EH (cell line): Measurements from ENCODE around the gene BRSK2.

Experiments used
- DNase-seq: peaks from one replicate; pipeline ENCODE4 v3.0.0-alpha.2; 2015; ENCODE audit warnings: low read depth

Gene BRSK2

DNA sequence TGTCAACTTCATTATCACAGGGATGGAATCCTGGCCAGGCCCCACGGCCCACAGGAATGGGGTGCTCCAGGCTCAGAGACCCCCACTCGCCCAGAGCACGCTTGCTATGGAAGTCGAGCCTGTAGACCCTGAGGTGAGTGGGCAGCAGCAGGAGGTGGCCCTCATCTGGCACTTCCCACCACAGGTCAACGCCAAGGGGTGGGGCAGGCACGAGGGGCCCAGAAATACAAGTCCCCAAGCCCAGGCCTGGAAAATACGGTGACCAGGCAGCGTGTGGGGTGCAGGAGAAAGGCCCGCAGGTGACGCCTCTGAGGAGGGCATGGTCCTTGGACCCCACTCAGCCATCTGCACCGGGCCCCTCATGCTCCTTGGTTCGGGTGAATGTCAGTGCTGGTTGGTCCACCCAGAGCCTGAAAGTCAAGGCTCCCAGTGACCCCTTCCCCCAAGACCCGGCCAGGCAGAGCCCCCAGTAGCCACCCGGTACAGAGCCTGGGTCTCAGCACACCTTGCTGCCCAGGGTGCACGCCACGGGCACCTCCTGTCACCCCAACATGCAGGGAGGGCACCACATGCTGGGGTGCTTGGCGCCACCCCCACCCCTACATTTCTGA, 94.4 kb downstream of the BRSK2 start:
- no peak for DNase-seq

DNA sequence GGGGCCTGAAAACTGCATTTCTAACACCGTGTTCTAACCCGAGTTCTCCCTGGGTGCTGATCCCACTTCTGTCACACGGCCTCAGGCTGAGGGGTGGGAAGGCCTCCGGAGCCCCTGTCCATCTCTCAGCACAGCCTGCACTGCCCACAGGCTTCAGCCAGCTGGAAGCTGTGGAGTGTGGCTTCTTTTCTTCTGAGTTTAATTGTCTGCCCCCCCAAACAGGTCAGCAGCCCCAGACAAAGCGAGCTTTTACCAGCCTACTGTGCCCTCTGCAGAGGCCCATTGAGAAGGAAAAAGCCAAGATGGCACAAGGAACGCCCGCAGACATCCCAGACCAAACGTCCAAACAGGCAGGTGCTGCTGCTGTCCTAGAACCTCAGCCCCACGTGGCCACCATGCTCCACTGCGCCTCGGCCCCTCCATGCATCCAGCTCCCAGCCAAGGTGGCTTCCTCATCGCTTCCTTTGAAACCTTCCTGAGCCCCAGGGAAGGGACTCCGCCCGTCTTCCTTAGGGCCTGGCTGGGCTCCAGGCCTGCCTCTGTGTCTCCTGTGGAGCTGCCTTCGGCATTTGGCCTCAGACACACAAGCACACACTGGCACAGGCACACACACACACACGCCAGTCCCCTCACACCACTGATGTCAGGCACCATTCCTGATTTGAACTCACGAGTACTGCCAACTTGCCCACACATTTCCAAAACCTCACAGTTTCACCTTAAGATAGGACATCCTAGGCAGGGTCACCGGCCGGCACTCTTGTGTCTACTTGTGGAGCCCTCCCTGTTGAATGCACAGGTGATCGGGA, 95.2 kb downstream of the BRSK2 start:
- DNase-seq, result no peak

DNA sequence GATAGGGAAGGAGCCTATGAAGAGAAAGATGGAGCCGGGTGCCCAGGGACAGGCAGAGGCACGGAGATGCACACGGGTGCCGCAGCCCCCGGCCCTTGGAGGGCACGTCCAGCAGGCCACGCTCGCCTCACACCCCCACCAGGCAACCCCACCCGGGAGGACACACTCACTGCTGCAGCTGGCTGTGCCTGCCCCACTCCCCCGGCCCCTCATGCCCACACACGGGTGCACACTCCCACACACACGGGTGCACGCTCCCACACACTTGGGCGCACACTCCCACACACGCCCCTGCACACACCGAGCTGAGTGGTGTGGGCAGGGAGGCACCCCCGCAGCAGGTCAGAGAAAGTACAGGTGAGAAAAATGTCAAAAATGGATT, 95.8 kb downstream of the BRSK2 start:
- no peak for DNase-seq

DNA sequence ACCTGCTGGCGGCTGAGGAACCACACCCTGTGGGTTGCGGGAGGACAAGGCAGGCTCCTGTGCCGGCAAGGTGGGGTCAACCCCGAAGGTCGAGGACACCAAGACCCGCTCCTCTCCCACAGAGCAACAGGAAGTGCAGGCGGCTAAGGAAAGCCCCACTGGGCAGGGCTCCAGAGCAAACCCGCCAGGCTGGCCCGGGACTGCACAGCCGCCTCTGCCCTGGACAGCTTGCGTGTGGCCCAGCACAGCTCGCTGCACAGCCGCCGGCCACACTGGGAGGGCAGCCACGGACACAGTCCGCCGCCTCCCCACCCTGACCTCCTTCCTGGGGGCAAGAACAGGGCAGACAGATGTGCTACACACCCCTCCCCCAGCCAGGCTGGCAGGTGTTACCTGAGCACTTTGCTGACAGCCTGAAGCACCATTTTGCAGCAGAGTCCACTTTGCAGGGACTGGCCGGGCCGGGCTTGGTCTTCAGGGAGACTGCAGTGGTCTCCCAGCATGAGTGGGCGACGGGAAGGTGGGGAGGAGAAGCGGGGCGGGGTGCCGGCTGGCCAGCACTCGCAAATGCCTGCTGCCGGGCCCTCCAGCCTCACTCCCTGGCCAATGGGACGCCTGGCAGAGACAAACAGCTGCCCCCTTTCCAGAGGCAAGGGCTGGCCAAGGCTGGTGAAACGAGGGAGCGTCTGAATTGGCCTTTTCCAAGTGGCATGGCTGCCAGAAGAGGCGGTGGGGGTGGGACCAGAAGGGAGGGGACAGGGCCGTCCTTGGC, 96.5 kb downstream of the BRSK2 start, which contains the start of gene MOB2:
Gene MOB2, minus strand, starts transcription at position 726 of the 772 bp plus-strand sequence. Its CDS starts 223 bp downstream, at position 503.
- no peak for DNase-seq

DNA sequence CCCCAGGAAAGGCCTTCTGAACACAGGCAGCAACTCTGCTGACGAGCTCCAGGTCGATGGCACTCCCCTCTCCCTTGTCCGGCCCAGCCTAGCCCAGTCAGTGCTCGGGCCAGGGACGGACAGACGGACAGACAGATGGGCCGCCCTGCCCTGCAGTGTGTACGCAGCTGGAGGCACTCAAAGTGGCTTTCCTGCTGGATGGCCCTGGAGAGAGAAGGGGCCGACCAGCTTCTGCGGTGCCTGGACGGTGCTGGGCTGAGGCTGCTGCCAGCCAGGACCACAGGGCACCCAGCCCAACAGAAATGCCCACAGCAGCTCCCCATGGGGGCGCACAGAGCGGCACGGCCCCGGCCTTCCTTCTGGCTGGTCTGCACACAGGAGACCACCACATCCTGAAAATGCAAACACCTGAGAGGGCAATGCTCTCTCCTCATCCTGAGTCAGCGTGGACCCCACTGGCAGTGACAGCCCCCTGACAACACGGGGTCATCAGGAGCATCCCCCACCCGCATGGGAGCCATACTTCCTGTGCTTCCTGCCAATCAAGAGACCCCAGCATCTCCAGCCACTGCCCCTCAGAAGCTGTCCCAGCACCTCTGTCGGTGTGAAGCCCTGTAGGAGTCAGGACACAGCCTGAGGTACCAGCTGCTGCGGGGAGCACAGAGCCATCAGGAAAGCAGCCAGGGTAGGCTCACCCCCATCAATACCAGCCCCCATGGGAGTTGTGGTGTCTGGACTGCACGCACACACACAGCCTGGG, 97.5 kb downstream of the BRSK2 start:
- no peak for DNase-seq

DNA sequence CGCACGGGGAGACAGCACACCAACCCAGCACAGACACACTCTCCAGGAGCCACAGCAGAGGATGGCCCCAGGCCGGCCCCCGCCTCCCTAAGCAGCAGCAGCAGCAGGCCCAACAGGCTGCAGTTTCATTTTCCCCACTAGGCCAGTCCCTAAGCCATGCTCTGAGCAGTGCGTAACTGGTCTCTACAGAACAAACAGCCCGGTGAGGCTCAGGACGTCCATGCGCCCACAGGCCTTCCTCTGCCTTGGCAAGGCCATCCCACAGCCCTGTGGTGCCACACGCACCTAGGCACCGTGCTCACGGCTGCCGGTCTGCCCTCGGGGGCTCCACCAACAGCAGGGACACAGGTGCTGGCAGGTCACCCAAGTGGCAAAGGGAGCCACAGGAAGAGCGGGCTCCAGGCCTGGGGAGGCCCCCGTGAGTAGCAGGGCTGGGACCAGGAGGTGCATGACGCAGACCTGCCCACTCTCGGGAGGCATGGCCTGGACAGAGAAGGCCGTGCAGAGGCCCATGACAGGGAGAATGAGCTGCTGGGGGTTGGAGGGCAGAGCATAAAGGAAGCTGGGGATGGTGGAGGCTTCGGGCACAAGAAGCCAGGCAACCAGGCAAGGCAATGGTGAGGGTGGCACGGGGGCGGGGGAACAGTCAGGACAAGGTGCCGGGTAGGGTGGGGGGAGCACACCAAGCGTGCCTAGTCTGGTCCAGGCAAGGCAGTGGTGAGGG, 98.3 kb downstream of the BRSK2 start:
- DNase-seq, result no peak

DNA sequence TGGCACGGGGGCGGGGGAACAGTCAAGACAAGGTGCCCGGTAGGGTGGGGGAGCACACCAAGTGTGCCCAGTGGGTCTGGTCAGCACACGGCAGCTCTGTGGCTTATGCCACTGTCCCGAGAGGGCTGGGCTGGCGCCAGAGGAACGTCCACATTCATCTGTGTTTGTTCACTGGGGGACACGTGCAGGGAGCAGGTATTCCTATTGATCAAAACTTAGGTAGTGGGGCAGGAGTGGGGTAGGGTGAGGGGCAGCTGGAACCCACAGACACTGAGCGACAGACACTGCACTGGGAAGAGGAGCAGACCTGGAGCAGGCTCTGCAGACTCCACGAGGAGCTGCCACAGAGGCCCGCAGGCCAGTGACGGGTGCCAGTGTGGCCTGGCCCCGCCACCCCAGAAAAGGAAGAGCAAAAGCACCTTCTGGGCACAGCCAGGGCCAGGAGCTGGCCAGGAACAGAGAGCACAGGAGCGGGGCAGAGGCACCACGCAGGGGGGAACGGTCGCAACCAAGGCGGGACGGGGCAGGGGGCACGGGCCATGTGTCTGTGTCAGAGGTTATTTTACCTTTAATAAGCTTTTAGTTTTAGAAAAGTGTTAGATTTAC, 98.9 kb downstream of the BRSK2 start:
- no peak for DNase-seq

DNA sequence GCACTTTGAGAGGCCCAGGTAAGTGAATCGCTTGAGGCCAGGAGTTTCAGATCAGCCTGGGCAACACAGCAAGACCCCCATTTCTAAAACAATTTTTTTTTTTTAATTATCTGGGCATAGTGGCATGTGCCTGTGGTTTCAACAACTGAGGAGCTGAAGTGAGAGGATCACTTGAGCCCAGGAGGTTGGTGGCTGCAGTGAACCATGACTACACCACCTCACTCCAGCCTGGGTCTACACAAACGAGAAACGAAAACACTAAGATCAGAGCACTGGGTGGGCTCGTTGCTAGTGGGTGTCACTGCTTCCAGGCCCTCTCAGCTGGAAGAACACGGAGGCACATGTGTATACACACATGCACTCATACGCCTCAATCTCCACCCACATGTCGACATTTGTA, 100.9 kb downstream of the BRSK2 start:
- no peak for DNase-seq

DNA sequence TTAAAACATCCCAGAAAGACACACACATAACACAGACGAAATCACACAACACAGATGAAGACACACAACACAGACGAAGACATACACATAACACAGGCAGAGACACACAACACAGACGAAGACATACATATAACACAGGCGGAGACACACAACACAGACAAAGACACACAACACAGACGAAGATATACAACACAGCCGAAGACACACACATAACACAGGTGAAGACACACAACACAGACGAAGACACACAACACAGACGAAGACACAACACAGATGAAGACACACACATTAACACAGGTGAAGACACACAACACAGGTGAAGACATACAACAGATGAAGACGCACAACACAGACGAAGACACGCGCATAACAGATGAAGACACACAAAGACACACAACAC, 101.6 kb downstream of the BRSK2 start:
- DNase-seq, result no peak

DNA sequence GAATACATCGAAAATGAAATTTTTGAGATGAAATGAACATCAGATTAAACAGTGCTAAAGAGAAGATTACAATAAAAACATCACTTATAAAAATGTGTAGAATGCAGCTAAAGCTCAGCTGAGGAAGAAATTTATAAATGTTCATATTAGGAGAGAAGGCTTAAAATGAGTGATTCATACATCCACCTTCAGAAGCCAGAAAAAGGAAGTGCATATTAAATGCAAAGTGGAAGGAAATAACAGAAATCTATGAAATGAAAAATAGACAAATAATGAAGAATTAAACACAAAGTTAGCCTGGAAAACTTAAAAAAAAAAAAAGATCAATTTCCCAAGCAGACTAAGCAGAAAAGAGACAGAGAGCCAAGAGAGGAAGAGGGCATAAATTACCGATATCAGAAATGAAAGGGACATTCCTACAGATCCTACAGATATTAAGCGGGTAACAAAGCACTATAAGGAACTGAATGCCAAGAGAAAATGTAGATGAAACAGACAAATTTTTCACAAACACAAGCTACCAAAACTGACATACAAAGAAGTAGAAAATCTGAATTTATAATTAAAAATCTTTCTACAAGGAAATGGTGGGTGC, 104.0 kb downstream of the BRSK2 start:
- DNase-seq, result no peak

DNA sequence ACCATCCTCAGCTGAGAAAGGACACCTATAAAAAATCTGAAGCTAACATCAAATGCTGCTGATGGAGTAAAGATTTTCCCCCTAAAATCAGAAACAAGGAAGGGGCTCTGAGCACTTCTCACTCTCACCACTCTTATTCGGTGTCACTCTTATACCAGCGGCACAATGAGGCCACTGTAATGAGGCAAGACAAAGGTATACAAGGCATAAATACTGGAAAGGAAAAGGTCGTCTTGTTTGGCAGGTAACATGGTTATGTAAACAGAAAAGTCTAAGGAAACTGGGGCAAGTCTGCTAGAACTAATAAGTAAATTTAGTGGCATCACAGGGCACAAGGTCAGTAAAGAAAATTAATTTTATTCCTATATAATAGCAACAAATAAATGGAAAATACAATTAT, 104.9 kb downstream of the BRSK2 start:
- no peak for DNase-seq

DNA sequence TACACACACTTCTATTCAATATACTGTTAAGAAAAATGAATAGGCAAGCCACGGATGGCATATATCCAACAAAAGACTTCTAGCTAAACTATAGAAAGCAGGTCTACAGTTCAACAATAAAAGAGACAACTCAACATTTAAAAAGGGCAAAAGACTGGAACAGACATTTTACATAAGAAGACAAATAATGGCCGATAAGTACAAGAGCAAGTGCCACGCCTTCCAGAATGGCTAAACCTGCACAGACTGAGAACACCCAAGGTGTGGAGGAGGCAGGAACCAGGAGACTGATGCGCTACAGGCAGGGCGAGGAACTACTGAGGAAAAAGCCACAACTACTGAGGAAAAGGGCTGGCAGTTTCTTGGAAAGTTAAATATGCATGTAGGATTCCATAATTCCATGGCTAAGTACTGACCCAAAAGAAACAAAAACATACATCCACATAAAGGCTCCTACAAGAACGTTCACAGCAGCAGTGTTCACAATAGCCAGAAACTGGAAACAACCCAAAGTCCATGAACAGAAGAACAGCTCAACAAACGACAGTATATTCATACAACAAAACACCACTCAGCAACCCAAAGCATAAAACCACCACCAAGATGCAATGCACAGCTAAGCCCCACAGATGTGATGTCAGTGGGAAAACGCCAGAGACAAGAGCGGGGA, 106.5 kb downstream of the BRSK2 start:
- DNase-seq, result no peak

DNA sequence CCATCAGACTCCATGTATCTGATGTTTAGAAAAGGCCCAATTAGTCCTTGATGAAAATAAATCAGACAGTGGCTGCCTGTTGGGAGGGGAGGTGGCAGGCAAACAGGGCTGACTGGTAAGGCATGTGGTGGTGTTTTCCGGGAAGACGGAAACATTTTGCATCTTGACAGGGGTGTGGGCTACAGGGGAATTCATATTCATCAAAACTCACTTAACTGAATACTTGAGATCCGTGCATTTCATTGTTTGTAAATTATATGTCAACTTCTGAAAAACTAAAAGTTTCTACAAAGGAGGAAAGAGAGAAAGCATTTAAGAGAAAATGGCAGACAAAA, 107.0 kb downstream of the BRSK2 start:
- no peak for DNase-seq

DNA sequence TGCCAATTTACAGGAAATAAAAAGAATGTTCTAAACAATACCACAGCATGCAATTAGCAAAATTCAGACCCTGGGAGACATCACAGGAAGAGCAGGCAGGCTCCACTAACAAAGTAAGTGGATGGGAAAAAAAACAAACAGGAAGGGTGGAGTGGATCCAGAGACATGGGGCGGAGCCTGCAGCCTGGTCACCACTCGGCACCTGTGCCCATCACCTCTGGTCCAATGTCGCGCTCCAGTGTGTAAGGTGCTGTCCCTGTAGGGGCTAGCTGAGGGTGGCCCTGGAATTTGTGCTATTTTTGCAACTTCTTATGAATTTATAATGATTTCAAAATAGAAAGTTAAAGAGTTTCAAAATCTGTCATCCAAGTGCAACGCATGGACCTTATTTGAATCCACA, 107.9 kb downstream of the BRSK2 start:
- DNase-seq, result no peak

DNA sequence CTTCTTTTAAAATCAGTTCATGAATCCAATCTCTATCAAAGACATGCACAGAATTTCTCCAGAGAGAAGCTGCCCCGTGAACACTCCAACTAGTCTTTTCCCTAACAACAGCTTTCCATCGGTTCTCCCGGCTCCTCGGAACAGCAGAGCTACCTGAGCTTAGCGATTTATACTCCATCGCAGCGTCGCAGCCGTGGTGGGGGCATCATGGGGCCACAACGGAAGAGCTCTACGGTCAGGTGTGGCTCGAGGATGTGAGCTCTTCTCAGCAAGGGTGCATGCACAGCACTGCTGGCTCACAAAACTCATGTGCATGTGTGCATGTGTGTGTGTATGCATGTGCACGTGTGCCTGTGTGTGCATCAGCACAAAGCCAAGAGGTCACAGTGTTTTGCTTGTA, 108.5 kb downstream of the BRSK2 start:
- DNase-seq, result no peak

DNA sequence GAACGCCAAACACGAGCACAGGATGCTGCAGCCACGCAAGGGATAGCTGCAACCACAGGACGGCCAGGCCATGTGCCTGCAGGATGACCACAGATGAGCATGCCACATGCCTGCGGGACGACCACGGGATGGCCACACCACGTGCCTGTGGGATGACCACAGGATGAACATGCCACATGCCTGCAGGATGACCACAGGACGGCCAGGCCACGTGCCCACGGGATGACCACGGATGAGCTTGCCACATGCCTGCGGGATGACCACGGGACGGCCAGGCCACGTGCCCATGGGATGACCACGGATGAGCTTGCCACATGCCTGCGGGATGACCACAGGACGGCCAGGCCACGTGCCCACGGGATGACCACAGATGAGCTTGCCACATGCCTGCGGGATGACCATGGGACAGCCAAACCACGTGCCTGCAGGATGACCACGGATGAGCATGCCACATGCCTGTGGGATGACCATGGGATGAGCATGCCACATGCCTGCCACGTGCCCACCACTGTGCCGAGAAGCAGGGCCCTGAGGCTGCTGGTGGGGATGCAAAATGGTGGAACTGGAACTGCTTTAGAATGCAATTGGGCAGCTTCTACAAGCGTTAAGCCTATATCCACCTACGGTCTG, 109.6 kb downstream of the BRSK2 start:
- DNase-seq, result no peak

DNA sequence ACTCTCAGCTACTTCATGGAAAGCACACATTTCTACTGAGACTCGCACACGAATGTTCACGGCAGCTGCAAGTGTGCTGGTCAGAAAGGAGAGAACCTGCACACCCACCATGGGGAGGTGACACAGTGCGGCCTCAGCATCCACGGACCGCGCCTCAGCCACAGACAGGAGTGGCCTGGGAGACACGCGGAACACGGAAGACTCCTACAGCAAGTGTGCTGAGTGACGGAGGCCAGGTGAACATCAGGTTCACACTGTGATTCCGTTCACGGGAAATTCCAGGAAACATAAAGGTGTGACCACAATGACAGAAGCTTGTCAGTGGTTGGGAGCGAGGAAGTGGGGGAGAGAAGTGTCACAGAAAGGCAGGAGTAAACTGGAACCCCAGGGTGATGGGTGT, 110.2 kb downstream of the BRSK2 start:
- DNase-seq, result no peak

DNA sequence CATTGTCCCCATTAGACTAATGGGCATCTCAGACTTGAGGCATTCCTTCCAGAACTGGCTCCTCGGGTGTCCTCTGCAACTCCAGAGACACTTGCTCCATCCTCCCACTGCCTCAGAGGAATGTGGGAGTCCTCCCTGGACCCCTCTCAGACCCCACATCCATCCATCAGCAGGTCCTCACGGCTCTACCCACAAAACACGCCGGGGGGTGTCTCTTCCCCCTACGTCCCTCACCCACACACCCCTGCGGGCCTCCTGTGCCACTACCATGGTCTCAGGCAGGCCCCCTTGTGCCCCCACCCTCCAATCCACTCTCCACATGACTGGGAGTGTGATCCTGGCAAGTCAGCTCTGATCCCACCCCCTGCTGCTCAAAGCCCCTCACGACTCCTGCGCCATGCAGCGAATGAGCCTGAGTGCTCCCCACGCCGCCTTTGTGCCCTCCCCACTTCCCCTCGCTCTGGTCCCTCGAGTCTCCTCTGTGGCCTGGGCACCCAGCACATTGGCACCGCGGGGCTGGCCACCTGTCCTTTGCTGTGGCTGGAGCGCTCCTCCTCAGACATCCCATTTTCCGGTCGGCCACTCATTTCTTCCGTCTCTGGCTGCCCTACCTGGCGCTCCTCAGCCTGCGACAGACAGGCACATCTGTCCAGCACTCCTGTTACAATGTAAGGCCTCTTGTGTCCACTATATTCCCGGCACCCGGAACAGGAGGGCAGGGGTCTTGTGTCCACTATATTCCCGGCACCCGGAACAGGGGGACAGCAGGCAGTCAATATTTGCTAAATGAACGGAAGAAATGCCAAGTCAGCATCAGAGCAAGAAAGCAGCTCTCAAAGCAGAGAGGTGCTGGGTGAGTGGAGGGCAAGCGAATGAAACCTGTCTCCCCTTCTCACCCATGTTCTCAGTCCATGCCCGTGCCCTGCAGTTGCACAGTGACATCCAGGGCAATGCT, 111.0 kb downstream of the BRSK2 start:
- no peak for DNase-seq
